Measurements from ENCODE around the gene DPYSL3. TPM values are rescaled to one million over a fixed set of nuclear protein-coding genes. Genes with fewer than 3 reads are reported as not detected.
A peak's percentile ranks its signal among the peaks of the same experiment; 100 is the strongest.

Gene DPYSL3
- polyA plus RNA-seq, 4 donors, result 32.9 to 171 (median 45.5) TPM

DNA sequence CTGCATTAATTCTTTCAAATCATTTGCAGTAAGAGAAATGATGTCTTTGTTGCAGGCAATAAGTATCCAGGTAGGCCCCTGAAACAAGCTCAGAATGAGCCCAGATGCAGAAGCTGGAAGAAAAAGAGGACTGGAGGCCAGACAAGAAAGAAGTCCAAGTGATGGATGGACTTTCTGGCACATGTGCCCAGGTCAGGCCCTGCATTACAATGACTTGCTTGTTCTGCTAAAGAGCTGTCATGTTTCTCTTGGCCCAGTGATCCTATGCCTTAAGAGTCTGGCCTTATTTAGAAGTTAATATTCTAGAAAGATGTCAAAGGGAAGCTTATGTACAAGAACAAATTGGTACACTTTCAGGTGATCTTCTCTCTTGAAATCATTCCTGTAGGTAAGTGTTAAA is 64.8 kb downstream of the DPYSL3 start:
- DNase-seq (ENCODE audit: low read depth in 4 of 4, low spot score in 3 of 4), result no peak

GRCh38 chr5:147442224-147442623 is 67.6 kb downstream of the DPYSL3 start:
- DNase-seq (ENCODE audit: low read depth in 4 of 4, low spot score in 3 of 4), result no peak

- DNase-seq (ENCODE audit: low read depth in 4 of 4, low spot score in 3 of 4), result no peak
Measured at GRCh38 chr5:147441191-147441695, 68.6 kb downstream of the DPYSL3 start.

GRCh38 chr5:147439254-147439653 is 70.6 kb downstream of the DPYSL3 start:
- no peak for DNase-seq (ENCODE audit: low read depth in 4 of 4, low spot score in 3 of 4)

DNA sequence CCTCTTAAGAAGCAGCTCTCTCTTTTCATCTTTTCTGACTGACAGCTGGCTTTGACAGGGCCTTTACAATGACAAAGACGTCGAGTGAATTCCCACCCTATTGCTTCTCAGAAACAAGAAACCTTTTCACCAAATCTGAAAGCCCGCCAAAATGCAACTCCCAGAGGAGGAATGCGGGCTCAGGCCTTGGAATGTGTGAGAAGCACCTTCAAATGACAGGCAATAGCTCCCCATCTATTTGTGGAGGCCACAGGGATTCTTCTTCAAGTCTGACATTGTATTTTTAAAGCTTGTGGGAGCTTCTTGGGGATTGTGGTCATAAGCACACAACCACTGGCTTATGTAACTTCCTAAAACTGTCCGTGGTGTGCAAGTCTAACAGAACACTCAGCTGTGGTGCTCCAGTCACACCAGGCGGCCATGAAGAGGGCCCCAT is 72.7 kb downstream of the DPYSL3 start:
- DNase-seq (ENCODE audit: low read depth in 4 of 4, low spot score in 3 of 4), result no peak

DNA sequence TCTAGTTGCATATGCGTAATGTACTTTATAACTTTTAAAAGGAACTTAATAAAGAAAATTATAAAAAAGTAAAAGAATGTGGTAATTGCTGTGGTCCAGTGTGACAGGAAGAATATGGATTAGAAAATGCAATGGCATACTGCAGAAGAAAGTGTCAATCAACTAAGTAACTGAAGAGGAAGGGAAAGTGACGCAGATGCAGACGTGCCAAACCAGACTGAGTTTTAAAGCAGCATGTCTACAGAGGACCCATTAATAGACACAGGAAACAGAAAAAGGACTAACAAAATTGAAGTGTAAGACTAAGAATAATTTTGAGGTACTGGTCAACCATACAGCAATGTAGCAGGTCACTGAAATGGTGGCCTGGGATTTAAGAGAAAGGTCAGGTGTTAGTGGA is 73.3 kb downstream of the DPYSL3 start:
- DNase-seq (ENCODE audit: low read depth in 4 of 4, low spot score in 3 of 4), result no peak

- no peak for DNase-seq (ENCODE audit: low read depth in 4 of 4, low spot score in 3 of 4)
Measured at GRCh38 chr5:147434049-147434448, 75.8 kb downstream of the DPYSL3 start.

DNA sequence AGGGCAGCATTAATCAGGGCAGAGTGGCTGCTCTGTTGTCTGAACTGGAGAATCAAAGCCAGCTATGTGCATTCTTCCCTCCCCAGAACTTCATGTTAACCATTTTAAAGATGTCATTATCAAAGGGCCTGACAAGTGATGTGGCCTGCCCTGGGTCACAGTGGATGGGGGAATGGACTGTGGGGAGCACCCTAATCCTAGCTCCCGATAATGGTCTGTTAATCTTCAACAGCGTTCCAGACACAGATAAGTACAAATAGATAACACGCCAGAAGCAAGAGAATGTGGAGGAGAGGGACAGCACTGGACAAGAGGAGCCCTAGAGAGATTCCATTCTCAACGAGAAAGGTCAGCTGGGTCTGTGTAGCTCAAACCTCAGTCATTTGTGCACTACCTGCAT is 77.5 kb downstream of the DPYSL3 start:
- no peak for DNase-seq (ENCODE audit: low read depth in 4 of 4, low spot score in 3 of 4)

GRCh38 chr5:147431586-147431985 is 78.3 kb downstream of the DPYSL3 start:
- no peak for DNase-seq (ENCODE audit: low read depth in 4 of 4, low spot score in 3 of 4)

DNA sequence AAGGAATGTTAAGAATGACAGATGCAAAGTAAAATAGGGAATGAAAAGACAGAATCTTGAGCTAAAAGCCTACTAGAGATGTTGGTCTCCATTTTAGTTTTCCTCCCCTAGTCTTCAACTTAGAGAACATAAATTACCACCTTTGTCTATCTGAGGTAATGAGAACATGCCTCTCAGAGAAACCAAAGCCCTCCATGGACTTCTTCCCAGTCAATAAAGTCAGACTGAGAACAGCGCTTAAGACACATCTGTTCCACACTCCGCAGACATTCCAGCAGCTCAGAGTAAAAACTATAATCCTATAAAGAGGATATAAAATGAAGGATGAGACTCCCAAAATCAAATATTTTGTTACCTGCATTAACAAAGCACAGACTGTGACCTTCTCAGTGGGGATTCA is 79.2 kb downstream of the DPYSL3 start:
- no peak for DNase-seq (ENCODE audit: low read depth in 4 of 4, low spot score in 3 of 4)

DNA sequence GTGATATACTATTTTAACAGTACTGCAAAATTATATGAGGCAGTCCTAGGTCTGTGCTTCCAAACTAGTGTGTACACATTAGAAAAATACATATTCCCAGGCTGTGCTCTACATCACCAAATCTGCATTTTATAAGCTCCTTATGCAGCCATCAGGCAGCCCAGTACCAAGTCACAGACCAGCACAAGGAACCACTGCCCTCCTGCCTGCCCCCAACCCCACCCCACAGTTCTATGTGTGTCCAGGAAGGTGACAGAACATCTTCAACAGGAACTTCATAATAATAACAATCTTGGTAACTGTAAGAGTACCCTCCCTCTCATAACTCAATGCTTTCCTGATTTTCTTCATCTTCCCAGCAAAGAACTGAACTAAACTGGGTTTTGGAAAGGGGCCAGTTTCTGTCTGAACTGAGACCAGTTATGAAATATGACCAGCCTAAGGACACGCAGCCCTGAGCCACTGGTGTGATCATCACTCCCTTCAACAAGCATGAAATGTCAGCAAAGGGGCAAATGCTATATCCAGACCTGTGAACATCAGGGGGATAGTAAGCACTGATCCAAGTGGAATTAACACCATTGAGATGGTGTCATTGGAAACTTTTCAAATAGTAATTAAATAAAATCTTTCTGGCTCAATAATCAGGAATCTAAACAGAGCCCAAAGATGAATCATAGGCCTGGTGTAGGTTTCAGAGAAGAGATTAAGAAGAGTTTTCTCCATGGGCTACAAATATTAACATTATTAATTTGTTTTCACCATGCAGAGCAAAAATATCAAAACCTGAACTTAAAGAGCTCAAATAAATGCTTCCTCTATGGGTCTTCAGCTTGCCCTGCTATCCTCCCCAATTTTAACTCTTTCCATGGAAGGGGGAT is 82.1 kb downstream of the DPYSL3 start:
- DNase-seq (ENCODE audit: low read depth in 4 of 4, low spot score in 3 of 4), result no peak

GRCh38 chr5:147426640-147427327 is 83.1 kb downstream of the DPYSL3 start:
- no peak for DNase-seq (ENCODE audit: low read depth in 4 of 4, low spot score in 3 of 4)

DNA sequence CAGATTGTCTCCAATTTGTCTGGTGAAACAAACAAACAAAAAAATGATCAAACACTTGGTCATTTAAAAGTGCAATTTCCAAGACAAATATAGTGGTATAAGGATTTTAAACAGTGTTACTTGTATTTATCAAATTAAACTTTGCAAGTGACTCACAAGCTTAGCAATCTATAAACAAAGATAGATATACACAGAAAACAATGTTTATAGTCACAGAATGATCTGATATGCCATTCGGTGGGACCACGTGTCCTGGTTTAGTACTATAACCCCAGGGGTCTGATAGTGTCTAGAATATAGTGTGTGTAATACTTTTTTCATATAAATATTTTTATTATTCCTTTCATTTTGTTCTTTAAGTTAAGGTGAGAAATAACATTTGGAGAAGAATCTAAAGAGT is 91.3 kb downstream of the DPYSL3 start:
- DNase-seq (ENCODE audit: low read depth in 4 of 4, low spot score in 3 of 4), result no peak

DNA sequence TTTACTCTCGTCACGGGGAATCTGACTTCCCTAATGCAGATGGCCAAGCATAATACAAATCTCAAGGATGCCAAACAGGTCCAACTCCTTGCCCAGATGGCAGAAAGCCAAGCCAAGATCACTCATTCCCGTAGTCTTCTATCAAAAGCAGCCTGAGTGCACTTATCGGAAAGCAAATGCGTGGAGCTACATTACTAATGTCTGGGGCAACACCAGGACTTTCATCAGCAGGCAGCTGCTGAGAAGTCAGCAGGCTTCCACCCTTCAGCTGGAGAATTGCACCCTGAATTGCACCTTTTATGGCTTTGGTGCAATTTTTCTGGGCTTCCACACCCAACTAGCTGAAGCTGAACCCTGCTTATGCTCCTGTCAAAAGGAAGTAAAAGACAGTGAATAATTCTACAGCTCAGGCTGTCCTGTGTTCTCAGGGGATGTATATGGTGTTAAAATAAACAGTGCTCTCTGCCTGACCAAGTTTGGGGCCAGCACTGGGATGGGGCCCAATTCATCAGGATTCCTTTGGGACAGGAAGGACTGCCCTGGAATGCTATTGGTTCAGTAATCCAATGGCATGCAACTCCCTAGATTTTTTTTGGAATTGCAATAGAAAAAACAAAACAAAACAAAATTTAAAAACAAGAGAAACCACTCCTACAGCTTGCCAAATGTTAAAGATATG is 92.6 kb downstream of the DPYSL3 start:
- DNase-seq (ENCODE audit: low read depth in 4 of 4, low spot score in 3 of 4), result no peak

DNA sequence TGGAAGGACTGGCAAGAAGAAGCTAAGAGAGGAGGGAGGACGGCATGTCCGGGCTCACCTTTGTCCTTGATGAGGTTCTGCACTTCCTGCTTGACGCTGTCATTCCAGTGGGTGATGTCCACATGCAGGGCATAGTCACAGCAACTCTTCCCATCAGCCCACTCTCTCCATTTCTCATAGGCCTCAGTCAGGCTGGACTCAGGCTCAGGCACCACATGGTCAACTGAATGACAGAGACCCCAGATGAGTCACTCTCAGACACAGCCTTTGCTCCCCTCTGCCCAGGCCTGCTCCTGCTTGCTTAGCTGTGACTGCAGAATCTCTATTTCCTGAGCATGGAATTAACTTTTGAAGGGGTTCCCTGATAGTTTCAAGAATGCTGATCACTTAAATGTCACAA is 94.2 kb downstream of the DPYSL3 start:
- no peak for DNase-seq (ENCODE audit: low read depth in 4 of 4, low spot score in 3 of 4)

- DNase-seq (ENCODE audit: low read depth in 4 of 4, low spot score in 3 of 4), result no peak
Measured at GRCh38 chr5:147413266-147413665, 96.6 kb downstream of the DPYSL3 start.

- no peak for DNase-seq (ENCODE audit: low read depth in 4 of 4, low spot score in 3 of 4)
Measured at GRCh38 chr5:147412561-147412960, 97.3 kb downstream of the DPYSL3 start.

DNA sequence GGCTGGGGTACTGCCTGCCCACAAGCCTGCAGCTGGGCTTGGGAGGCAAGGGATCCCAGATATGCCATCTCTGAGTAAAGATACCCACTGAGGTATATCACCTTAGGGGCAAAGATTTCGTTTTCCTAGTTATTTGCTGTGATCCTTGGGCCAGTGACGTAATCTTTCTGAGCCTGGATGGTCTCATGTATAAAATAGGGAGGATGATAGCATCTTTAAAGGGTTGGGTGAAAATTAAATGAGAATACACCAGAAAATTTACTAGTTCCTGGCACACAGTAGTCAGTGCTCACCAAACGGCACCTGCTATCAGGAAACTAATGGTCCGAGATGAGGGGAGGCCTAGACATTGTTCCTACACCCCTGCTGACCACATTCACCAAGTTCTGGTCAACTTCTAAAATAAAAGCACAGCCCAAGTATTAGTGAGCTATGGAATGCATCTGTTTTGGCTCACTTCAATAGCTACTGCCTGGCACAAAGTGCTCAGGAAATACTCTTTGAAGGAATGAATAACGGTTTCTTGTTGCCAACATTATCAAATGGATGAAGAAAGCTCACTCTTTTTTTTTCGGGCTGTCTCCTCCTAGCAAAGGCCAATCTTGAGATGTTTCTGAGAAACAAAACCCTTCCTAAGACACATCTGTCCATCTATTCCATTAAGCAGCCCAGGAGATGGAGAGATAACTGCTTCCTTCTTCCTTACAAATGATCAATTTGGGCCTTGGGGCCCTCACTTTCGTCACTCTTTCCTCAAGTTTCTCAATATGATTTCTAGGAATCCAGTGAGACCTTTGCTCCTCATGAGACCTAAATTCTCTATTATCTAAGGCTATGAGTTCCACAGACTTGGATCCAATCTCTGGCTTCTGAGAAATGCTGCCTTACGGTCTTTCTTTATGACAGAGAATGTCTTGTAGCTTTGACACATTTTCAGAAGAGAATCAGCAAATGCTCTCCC is 98.2 kb downstream of the DPYSL3 start:
- no peak for DNase-seq (ENCODE audit: low read depth in 4 of 4, low spot score in 3 of 4)

DNA sequence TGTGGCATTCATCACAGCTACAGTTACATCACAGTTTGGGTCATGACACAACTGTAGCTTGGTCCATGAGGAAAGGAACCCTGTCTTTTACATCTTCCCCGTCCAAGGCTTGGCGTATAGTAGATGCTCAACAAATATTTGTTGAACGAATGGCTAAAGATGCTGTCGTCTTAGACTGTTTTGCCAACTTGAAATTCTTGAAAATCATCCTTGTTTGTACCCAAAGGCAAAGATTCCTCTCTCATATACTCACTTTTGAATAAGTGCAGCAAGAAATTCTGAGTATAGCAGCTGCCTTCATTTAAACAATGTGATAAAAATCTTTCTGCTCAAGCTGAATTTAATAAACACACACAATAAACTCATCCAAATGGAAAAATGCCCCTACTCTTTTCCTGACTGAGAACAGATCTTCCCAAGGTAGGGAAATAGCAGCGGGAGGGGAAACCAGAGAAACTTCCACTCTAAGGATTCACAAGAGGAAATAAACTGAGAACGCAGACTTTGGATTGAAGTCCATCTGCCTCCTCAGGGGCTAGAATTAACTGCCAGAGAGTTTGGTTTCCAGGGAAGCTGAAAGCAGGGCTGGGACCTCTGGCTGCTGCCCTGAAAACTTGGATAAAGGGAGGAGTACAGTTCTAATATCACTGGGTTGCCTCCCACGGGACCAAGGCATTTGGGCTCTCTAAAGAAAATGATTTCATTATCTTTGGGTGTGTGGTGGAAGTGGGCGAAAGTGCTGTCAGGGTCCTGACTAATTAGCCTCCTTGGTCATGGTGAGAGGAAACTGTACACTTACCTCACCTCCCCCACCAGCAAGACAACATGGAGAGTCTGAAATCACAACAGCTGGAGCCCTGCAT is 99.1 kb downstream of the DPYSL3 start:
- peak; percentile 20 to 47 (median 40) for DNase-seq (ENCODE audit: low read depth in 4 of 4, low spot score in 3 of 4)
